Osteocyte (in vitro differentiated cells): Measurements from ENCODE around the gene GSTA4. TPM values are rescaled to one million over a fixed set of nuclear protein-coding genes. Genes with fewer than 3 reads are reported as not detected.

Experiments used
- DNase-seq: peaks from one replicate; pipeline ENCODE4 v3.0.0; 2021; ENCODE audit warnings: mixed read lengths; ENCODE audit not compliant: unreplicated experiment; ENCODE audit errors: extremely low spot score
- H3K27ac Mint-ChIP-seq: one replicate; pipeline ENCODE4 v1.8.0; 2021; ENCODE audit warnings: mild to moderate bottlenecking, mixed read lengths; ENCODE audit not compliant: unreplicated experiment
- H3K27me3 Mint-ChIP-seq: one replicate; pipeline ENCODE4 v1.8.0; 2021; ENCODE audit warnings: mixed read lengths; ENCODE audit not compliant: unreplicated experiment
- H3K36me3 Mint-ChIP-seq: one replicate; pipeline ENCODE4 v1.8.0; 2021; ENCODE audit warnings: mixed read lengths; ENCODE audit not compliant: unreplicated experiment
- H3K4me1 Mint-ChIP-seq: one replicate; pipeline ENCODE4 v1.8.0; 2021; ENCODE audit warnings: mixed read lengths; ENCODE audit not compliant: unreplicated experiment
- H3K4me3 Mint-ChIP-seq: one replicate; pipeline ENCODE4 v1.8.0; 2021; ENCODE audit warnings: mild to moderate bottlenecking, moderate library complexity, mixed read lengths; ENCODE audit not compliant: unreplicated experiment
- H3K9me3 Mint-ChIP-seq: one replicate; pipeline ENCODE4 v1.8.0; 2021; ENCODE audit warnings: mixed read lengths; ENCODE audit not compliant: unreplicated experiment
- total RNA-seq: library from RNA; stranded (reverse); gene quantifications from 2 replicates; pipeline ENCODE4 v1.2.1, GENCODE V29; 2021
- TF ChIP-seq, protein P1 (sequence below): fragments of 200-600 bp; sonication (generic); IDR thresholded peaks from 2 replicates; pipeline ENCODE4 v1.5.0; 2021; ENCODE audit warnings: antibody characterized with exemption, mild to moderate bottlenecking, moderate library complexity

The GSTA4 gene
- total RNA-seq, 1 donor from 2014 or later = 45.3 TPM

DNA sequence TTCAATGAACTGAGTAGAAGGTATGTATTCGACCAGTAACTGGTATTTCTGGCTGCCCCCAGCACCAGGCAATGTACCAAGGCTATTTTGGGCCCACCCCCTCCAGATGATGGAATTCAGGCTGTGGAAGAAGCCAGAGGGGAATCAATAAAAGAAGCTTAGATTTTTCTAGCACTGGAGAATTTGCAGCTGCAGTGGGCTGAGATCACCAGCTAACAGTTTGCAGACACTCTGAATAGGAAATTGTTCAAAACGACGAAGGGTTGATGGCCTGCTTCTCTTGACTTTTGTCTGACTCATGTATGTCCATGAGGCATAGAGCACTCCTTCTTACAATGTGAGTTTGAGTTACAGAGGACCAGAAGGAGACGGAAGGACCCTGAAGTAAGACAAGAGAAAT lies 37.8 kb upstream of the GSTA4 start:
- TF ChIP-seq, protein P1, sequence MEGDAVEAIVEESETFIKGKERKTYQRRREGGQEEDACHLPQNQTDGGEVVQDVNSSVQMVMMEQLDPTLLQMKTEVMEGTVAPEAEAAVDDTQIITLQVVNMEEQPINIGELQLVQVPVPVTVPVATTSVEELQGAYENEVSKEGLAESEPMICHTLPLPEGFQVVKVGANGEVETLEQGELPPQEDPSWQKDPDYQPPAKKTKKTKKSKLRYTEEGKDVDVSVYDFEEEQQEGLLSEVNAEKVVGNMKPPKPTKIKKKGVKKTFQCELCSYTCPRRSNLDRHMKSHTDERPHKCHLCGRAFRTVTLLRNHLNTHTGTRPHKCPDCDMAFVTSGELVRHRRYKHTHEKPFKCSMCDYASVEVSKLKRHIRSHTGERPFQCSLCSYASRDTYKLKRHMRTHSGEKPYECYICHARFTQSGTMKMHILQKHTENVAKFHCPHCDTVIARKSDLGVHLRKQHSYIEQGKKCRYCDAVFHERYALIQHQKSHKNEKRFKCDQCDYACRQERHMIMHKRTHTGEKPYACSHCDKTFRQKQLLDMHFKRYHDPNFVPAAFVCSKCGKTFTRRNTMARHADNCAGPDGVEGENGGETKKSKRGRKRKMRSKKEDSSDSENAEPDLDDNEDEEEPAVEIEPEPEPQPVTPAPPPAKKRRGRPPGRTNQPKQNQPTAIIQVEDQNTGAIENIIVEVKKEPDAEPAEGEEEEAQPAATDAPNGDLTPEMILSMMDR = no peak
- no peak for DNase-seq
- Mint-ChIP-seq H3K27ac (no peak overlapping the region), H3K4me1 (peaks cover 14% of the 10 kb centered on the region), H3K27me3 (no peaks in the 10 kb centered on the region), H3K9me3 (no peaks in the 10 kb centered on the region), H3K36me3 (peaks cover 44% of the 10 kb centered on the region), H3K4me3 (no peak overlapping the region)

DNA sequence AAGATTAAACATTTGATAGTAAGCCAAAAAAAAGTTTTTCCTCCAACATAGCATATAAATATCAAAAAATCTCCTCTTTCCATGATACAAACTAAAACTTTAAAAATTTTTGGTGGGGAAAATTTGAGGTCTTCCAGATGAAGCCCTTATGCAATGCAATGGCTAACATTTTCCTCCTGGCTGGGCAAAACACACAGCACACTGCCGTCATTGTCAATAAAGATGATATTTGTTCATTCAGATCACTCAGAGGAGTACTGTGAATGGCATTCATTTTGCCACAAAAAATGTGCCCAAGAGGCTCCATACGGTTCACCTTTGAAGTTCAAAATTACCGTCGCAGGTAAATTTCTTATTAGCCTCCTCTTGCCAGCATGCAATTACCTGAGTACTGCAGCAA lies 36.2 kb upstream of the GSTA4 start:
- H3K27ac Mint-ChIP-seq = no peak overlapping the region
- H3K4me1 Mint-ChIP-seq = peaks cover 14% of the 10 kb centered on the region
- TF ChIP-seq, protein P1 = no peak
- H3K4me3 Mint-ChIP-seq = no peak overlapping the region
- no peaks in the 10 kb centered on the region for H3K27me3 Mint-ChIP-seq
- DNase-seq = no peak
- H3K9me3 Mint-ChIP-seq = no peaks in the 10 kb centered on the region
- peaks cover 46% of the 10 kb centered on the region for H3K36me3 Mint-ChIP-seq

DNA sequence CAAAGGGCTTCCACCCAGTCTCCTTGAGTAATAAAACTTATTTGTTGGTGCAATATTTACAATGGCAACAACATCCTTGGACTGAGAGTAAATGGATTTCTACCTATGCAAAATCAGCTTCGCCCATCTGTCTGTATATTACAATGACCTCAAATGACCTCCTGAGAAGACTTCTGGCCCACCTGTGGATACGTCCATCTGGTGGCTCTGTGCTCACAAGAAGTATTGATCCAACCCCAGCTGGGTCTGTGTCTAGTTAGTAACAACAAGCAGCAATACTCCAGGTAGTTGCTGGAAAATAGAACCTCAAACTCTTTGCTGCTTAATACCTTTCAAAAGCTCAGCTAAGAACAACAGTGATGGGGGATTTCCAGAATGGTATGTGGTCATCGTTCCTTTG lies 34.7 kb upstream of the GSTA4 start:
- H3K4me3 Mint-ChIP-seq = no peak overlapping the region
- no peak for DNase-seq
- no peak overlapping the region for H3K27ac Mint-ChIP-seq
- no peaks in the 10 kb centered on the region for H3K27me3 Mint-ChIP-seq
- peaks cover 49% of the 10 kb centered on the region for H3K36me3 Mint-ChIP-seq
- no peaks in the 10 kb centered on the region for H3K9me3 Mint-ChIP-seq
- peaks cover 14% of the 10 kb centered on the region for H3K4me1 Mint-ChIP-seq
- TF ChIP-seq, protein P1 = no peak

DNA sequence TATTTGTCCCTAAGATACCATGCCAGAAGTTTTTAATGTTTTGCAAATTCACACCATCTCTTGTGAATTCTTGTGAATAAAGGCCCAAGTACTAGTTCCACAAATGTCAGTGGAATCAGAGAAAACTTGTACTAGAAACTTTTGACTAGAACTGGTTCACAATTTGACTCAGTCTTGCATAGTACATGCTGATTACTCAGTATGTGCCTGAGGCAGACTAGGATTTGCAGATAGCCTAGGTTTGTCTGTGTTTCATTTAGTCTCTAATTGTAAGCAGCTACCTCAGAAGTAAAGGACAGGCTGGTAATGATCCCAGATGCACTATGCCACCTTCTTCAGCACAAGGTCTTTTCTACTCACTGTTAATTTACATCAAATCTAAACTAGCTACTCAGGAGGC lies 34.2 kb upstream of the GSTA4 start:
- Mint-ChIP-seq H3K4me1 (peaks cover 12% of the 10 kb centered on the region), H3K27ac (no peak overlapping the region), H3K4me3 (no peak overlapping the region), H3K27me3 (no peaks in the 10 kb centered on the region), H3K36me3 (peaks cover 43% of the 10 kb centered on the region), H3K9me3 (no peaks in the 10 kb centered on the region)
- DNase-seq = no peak
- TF ChIP-seq, protein P1 = no peak

DNA sequence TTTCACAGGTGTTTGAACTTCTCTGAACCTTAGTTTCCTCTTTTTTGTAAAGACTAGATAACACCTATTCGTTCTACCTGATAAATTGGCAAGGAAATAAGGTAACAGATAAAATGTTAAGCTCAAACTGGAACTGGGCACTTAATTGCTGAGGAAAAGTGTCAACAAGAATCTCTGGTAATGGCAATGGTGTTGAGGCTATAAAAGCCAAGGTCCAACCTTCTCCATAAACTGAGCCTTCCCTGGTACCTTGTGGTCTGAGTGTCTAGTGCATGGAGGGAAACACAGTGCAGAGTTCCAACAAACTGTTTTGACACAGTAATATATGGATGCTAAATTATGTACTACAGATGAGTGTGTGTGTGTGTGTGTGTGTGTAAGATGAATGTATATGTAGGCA lies 33.4 kb upstream of the GSTA4 start:
- H3K27me3 Mint-ChIP-seq = no peaks in the 10 kb centered on the region
- H3K4me1 Mint-ChIP-seq = peaks cover 6% of the 10 kb centered on the region
- H3K4me3 Mint-ChIP-seq = no peak overlapping the region
- no peak overlapping the region for H3K27ac Mint-ChIP-seq
- H3K9me3 Mint-ChIP-seq = no peaks in the 10 kb centered on the region
- TF ChIP-seq, protein P1 = no peak
- DNase-seq = no peak
- peaks cover 42% of the 10 kb centered on the region for H3K36me3 Mint-ChIP-seq
